OCI-LY1 (cell line): ENCODE results near the gene CALR3.
"Not testable (repeated sequence)": the region's sequence is repeated elsewhere in the genome, so short reads cannot be mapped to it uniquely, and the experiment has no call there.

Experiments
- H2AFZ ChIP-seq: fragments of 200-600 bp; sonication (generic), shearing (Covaris generic); 2 replicates; pipeline ENCODE4 v1.6.0; 2014; ENCODE audit warnings: antibody characterized with exemption, mild to moderate bottlenecking, low read length
- H3F3A ChIP-seq: fragments of 200-600 bp; sonication (generic), shearing (Covaris generic); 2 replicates; pipeline ENCODE4 v1.6.0; 2014; ENCODE audit warnings: mild to moderate bottlenecking, antibody characterized with exemption, low read length, moderate library complexity; ENCODE audit not compliant: insufficient read depth
- H3K27ac ChIP-seq: fragments of 200-600 bp; sonication (generic); 2 replicates; pipeline ENCODE4 v1.5.1; 2014; ENCODE audit warnings: low read length, mixed run types, mild to moderate bottlenecking, low read depth; ENCODE audit not compliant: poor library complexity, severe bottlenecking
- H3K27me3 ChIP-seq: fragments of 200-600 bp; sonication (generic); 2 replicates; pipeline ENCODE4 v1.6.0; 2014; ENCODE audit warnings: antibody characterized with exemption, mild to moderate bottlenecking, low read length, moderate library complexity; ENCODE audit not compliant: insufficient read depth
- H3K36me3 ChIP-seq: fragments of 200-600 bp; sonication (generic); 2 replicates; pipeline ENCODE4 v1.6.1; 2014; ENCODE audit warnings: mild to moderate bottlenecking, antibody characterized with exemption, low read length, moderate library complexity, mixed read lengths; ENCODE audit not compliant: insufficient read depth
- H3K4me1 ChIP-seq: fragments of 200-600 bp; sonication (generic); 2 replicates; pipeline ENCODE4 v1.5.1; 2014; ENCODE audit warnings: mild to moderate bottlenecking, low read length, moderate library complexity; ENCODE audit not compliant: insufficient read depth, severe bottlenecking
- H3K4me2 ChIP-seq: fragments of 200-600 bp; sonication (generic), shearing (Covaris generic); 2 replicates; pipeline ENCODE4 v1.6.1; 2014; ENCODE audit warnings: low read length
- H3K4me3 ChIP-seq: fragments of 200-600 bp; sonication (generic); 2 replicates; pipeline ENCODE4 v1.5.1; 2014; ENCODE audit warnings: low read length, low read depth, mild to moderate bottlenecking, mixed read lengths; ENCODE audit not compliant: poor library complexity, severe bottlenecking
- H3K79me2 ChIP-seq: fragments of 200-600 bp; shearing (Covaris generic); 2 replicates; pipeline ENCODE4 v1.6.1; 2016; ENCODE audit warnings: mixed run types, low read length, mixed read lengths; ENCODE audit not compliant: insufficient read depth
- H3K9ac ChIP-seq: fragments of 200-600 bp; sonication (generic), shearing (Covaris generic); 2 replicates; pipeline ENCODE4 v1.6.1; 2014; ENCODE audit warnings: mild to moderate bottlenecking, low read length, mixed read lengths
- H3K9me2 ChIP-seq: fragments of 200-600 bp; sonication (generic), shearing (Covaris generic); 2 replicates; pipeline ENCODE4 v1.6.1; 2014; ENCODE audit warnings: low read depth, mild to moderate bottlenecking, low read length, mixed read lengths
- H3K9me3 ChIP-seq: fragments of 200-600 bp; shearing (Covaris generic); 2 replicates; pipeline ENCODE4 v1.6.1; 2014; ENCODE audit warnings: low read length, mixed read lengths
- H4K20me1 ChIP-seq: fragments of 200-600 bp; sonication (generic), shearing (Covaris generic); 2 replicates; pipeline ENCODE4 v1.6.0; 2016; ENCODE audit warnings: mild to moderate bottlenecking, low read length; ENCODE audit not compliant: insufficient read depth
- EZH2 ChIP-seq: fragments of 200-600 bp; sonication (generic), shearing (Covaris generic); IDR thresholded peaks from 2 replicates; pipeline ENCODE4 v1.8.0; 2017; ENCODE audit warnings: borderline replicate concordance, mixed run types, mild to moderate bottlenecking, antibody characterized with exemption, low read length, moderate library complexity, mixed read lengths
- TF ChIP-seq, protein P1 (sequence below): fragments of 200-600 bp; sonication (generic), shearing (Covaris generic); IDR thresholded peaks from 2 replicates; pipeline ENCODE4 v1.5.1; 2017; ENCODE audit warnings: mild to moderate bottlenecking, antibody characterized with exemption, low read length, moderate library complexity, mixed read lengths

The CALR3 gene

DNA sequence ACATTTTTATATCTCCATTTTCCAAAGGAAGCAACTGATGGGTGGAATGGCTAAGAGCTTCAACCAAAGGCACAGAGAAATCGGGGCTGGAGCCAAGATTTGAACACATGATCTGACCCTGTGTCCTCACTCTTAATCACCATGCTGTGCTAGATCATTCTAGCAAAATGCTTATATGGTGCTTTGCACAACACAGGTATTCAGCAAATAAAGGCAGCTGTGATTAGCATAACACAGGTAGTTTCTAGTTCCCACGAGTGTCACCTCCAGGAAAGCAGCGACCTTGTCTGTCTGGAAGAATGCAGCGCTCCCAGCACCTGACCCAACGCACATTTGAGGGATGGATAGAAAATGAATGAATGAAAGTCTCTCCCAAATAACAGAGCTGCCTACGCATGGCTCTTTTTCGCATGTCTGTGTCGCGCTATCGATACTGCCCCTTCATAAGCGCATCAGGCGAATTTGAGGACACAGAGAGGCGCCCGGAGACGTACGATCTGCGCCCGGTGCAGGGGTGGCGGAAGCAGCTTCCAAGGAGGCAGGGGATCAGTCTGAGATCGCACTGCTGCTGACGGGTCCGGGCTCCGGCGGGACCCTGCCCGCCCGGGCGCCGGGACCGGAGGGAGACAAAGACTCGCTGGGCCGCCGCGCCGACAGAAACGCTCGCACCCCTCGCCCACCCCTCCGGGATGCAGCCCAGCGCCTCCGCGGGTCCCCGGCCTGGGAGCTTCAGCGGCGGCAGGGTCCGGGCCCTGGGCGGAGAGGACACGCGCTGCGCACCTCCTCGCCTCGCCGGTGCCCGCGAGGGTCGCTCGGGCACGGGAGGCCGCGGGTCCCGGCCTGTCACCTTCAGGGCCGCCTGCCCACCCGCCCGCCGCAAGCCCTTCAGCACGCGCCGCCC is 24.8 kb downstream of the CALR3 start:
- H3F3A ChIP-seq = no peaks in the 10 kb centered on the region
- no peak overlapping the region for H3K27ac ChIP-seq
- H3K9me3 ChIP-seq = no peaks in the 10 kb centered on the region
- H3K9me2 ChIP-seq = no peaks in the 10 kb centered on the region
- peaks cover 52% of the 10 kb centered on the region for H3K79me2 ChIP-seq
- TF ChIP-seq, protein P1, sequence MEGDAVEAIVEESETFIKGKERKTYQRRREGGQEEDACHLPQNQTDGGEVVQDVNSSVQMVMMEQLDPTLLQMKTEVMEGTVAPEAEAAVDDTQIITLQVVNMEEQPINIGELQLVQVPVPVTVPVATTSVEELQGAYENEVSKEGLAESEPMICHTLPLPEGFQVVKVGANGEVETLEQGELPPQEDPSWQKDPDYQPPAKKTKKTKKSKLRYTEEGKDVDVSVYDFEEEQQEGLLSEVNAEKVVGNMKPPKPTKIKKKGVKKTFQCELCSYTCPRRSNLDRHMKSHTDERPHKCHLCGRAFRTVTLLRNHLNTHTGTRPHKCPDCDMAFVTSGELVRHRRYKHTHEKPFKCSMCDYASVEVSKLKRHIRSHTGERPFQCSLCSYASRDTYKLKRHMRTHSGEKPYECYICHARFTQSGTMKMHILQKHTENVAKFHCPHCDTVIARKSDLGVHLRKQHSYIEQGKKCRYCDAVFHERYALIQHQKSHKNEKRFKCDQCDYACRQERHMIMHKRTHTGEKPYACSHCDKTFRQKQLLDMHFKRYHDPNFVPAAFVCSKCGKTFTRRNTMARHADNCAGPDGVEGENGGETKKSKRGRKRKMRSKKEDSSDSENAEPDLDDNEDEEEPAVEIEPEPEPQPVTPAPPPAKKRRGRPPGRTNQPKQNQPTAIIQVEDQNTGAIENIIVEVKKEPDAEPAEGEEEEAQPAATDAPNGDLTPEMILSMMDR = no peak
- TF ChIP-seq EZH2 = no peak
- no peaks in the 10 kb centered on the region for H4K20me1 ChIP-seq
- peak overlapping the region; percentile 74 for H3K9ac ChIP-seq
- H2AFZ ChIP-seq = no peak overlapping the region
- peaks cover 48% of the 10 kb centered on the region for H3K4me1 ChIP-seq
- H3K4me2 ChIP-seq = peak overlapping the region; percentile 84
- H3K4me3 ChIP-seq = peak overlapping the region; percentile 84
- peaks cover 5% of the 10 kb centered on the region; the same call in 1 of the 2 replicates for H3K36me3 ChIP-seq
- no peaks in the 10 kb centered on the region for H3K27me3 ChIP-seq

DNA sequence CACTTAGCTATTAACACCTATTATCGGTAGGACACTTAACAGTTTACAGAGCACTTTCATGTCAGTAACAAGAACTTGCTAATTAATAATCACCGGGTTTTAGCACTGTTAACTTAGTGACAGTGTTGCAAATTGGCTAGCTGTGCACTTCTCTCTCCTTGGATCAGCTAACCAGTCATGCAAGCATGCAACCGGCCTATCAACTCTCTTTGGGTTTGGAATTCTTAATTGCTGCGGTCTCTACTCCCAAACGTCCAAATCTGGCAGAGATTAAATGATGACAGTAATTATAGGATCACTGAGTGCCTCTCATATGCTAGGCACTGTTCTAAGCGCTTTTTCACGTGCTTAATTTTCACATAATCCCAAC is 25.4 kb downstream of the CALR3 start:
- H3K27ac ChIP-seq = peak overlapping the region; percentile 48
- peaks cover 58% of the 10 kb centered on the region for H3K79me2 ChIP-seq
- no peak for TF ChIP-seq EZH2
- TF ChIP-seq, protein P1 = no peak
- H3F3A ChIP-seq = no peaks in the 10 kb centered on the region
- peak overlapping the region; percentile 84 for H3K4me2 ChIP-seq
- no peak overlapping the region for H2AFZ ChIP-seq
- H3K4me3 ChIP-seq = peak overlapping the region; percentile 84
- H3K27me3 ChIP-seq = no peaks in the 10 kb centered on the region
- peak overlapping the region; percentile 74 for H3K9ac ChIP-seq
- no peaks in the 10 kb centered on the region for H4K20me1 ChIP-seq
- peaks cover 6% of the 10 kb centered on the region for H3K36me3 ChIP-seq
- H3K9me3 ChIP-seq = no peaks in the 10 kb centered on the region
- H3K9me2 ChIP-seq = no peaks in the 10 kb centered on the region
- peaks cover 48% of the 10 kb centered on the region for H3K4me1 ChIP-seq

DNA sequence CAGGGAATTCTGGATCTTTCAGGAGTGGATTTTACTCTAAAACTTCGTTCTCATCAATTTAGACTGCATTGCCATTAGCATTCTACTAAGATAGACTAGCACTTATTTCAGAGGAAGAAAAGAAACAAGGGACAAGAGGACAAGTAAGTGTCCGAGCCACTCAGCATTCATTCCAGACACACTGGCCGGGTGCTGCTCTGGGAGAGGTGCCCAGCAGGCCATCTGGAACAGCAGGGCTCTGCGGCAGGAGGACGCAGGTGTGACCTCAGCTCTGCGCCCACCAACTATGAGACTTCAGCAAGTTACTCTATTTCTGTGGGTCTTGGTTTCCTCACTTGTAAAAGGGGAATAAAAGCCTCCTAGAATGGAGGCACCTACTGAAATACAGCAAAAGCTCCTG is 28.4 kb downstream of the CALR3 start:
- Histone ChIP-seq H3F3A (no peaks in the 10 kb centered on the region), H3K4me2 (peak overlapping the region; percentile 84), H3K4me1 (peaks cover 62% of the 10 kb centered on the region), H3K9me2 (no peaks in the 10 kb centered on the region), H3K79me2 (peaks cover 87% of the 10 kb centered on the region), H3K9me3 (no peaks in the 10 kb centered on the region), H3K9ac (peak overlapping the region; percentile 13; the same call in 1 of the 2 replicates), H4K20me1 (no peaks in the 10 kb centered on the region), H2AFZ (no peak overlapping the region), H3K27ac (peak overlapping the region; percentile 60), H3K27me3 (no peaks in the 10 kb centered on the region), H3K36me3 (peaks cover 10% of the 10 kb centered on the region), H3K4me3 (peak overlapping the region; percentile 15)
- TF ChIP-seq, protein P1 = no peak
- TF ChIP-seq EZH2 = no peak

DNA sequence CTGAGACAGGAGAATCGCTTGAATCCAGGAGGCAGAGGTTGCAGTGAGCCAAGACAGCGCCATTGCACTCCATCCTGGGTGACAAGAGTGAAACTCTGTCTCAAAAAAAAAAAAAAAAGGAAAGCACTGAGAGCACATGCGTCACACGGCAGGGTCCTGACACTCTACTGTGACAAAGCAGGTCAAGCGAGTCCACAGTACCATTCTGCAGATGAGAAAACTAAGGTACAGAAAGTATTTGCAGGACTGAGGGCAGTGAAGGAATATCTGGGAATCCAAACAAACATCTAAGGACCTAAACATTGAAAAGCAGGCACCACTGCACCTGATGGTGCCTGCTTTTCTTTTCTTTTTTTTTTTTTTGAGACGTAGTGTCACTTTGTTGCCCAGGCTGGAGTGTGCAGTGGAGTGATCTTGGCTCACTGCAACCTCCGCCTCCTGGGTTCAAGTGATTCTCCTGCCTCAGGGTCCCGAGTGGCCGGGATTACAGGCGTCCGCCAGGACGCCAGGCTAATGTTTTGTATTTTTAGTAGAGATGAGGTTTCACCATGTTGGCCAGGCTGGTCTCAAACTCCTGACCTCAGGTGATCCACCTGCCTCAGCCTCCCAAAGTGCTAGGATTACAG is 29.1 kb downstream of the CALR3 start:
- Histone ChIP-seq H3K27ac (peak overlapping the region; percentile 60), H3K4me2 (peak overlapping the region; percentile 84; the same call in 1 of the 2 replicates), H3K79me2 (peaks cover 93% of the 10 kb centered on the region), H3K4me1 (peaks cover 66% of the 10 kb centered on the region), H3K36me3 (peaks cover 12% of the 10 kb centered on the region)
- not testable (repeated sequence) for H3K9me2 ChIP-seq, H3K27me3 ChIP-seq, H3F3A ChIP-seq, H3K4me3 ChIP-seq, H4K20me1 ChIP-seq, H3K9me3 ChIP-seq, H2AFZ ChIP-seq, H3K9ac ChIP-seq
